22Rv1 (cell line): ENCODE measurements around the gene NFU1.
"Not testable (repeated sequence)": the region's sequence is repeated elsewhere in the genome, so short reads cannot be mapped to it uniquely, and the experiment has no call there.

Experiments
- CTCF ChIP-seq: fragments of 450-650 bp; IDR thresholded peaks from 2 replicates; pipeline ENCODE4 v1.5.1; 2017; ENCODE audit warnings: mild to moderate bottlenecking
- ZFX ChIP-seq: fragments of 450-650 bp; IDR thresholded peaks from 2 replicates; pipeline ENCODE4 v1.6.1; 2017; ENCODE audit warnings: antibody characterized with exemption, borderline replicate concordance

- not testable (repeated sequence) for TF ChIP-seq CTCF, ZFX
Measured at GRCh38 chr2:69419111-69419510, 18.1 kb downstream of the NFU1 start.
